ENCODE measurements around the gene GTF2H4. TPM values are rescaled to one million over a fixed set of nuclear protein-coding genes. Genes with fewer than 3 reads are reported as not detected.

The GTF2H4 gene
- total and polyA plus RNA-seq, 5 donors = 10.6 to 29.7 (median 14.1) TPM

Small RNA genes lying within 50 kb of the gene (microRNA-seq; reads per million reads assigned to microRNA genes)
- gene MIR4640 = 0.54 to 2.1 reads per million in 2 donors

Other genes with a start within 250 kb of the GTF2H4 start
- 10 to 100 TPM; 18.2 to 23.4 (median 20.4) TPM for gene DHX16, start 235.2 kb upstream of the GTF2H4 start, total RNA-seq
- 17.0 TPM for gene DHX16, start 235.2 kb upstream of the GTF2H4 start, polyA plus RNA-seq
- 10 to 100 TPM; 21.8 to 33.9 (median 23.5) TPM for gene PPP1R18, start 221.6 kb upstream of the GTF2H4 start, total RNA-seq
- gene PPP1R18, start 221.6 kb upstream of the GTF2H4 start, polyA plus RNA-seq = 23.1 TPM
- 1 to 10 TPM; 2.5 to 5.8 (median 5.0) TPM for gene NRM, start 217.2 kb upstream of the GTF2H4 start, total RNA-seq
- gene NRM, start 217.2 kb upstream of the GTF2H4 start, polyA plus RNA-seq = 5.3 TPM
- 10 to 100 TPM; 20.7 to 26.6 (median 24.2) TPM for gene MDC1, start 190.9 kb upstream of the GTF2H4 start, total RNA-seq
- 11.1 TPM for gene MDC1, start 190.9 kb upstream of the GTF2H4 start, polyA plus RNA-seq
- gene TUBB, start 187.9 kb upstream of the GTF2H4 start, total RNA-seq = 100 to 1,000 TPM; 130 to 250 (median 200) TPM
- gene TUBB, start 187.9 kb upstream of the GTF2H4 start, polyA plus RNA-seq = 170 TPM
- 100 to 1,000 TPM; 180 to 208 (median 199) TPM for gene FLOT1, start 165.5 kb upstream of the GTF2H4 start, total RNA-seq
- 264 TPM for gene FLOT1, start 165.5 kb upstream of the GTF2H4 start, polyA plus RNA-seq
- 10 to 100 TPM; 22.4 to 60.2 (median 34.1) TPM for gene IER3, start 163.7 kb upstream of the GTF2H4 start, total RNA-seq
- 63.6 TPM for gene IER3, start 163.7 kb upstream of the GTF2H4 start, polyA plus RNA-seq
- gene DDR1, start 23.7 kb upstream of the GTF2H4 start, total RNA-seq = 100 to 1,000 TPM in 2 of 4 donors, 10 to 100 TPM in 2; 96.2 to 120 (median 100) TPM
- 46.9 TPM for gene DDR1, start 23.7 kb upstream of the GTF2H4 start, polyA plus RNA-seq
- gene VARS2, start 6.0 kb downstream of the GTF2H4 start, total RNA-seq = 10 to 100 TPM; 14.8 to 20.8 (median 16.9) TPM
- gene VARS2, start 6.0 kb downstream of the GTF2H4 start, polyA plus RNA-seq = 14.2 TPM
- gene SFTA2, start 24.0 kb downstream of the GTF2H4 start, total RNA-seq = under 1 TPM in 1 of 4 donors, not detected in 3; 0.45 TPM
- gene SFTA2, start 24.0 kb downstream of the GTF2H4 start, polyA plus RNA-seq = not detected
- gene MUCL3, start 32.8 kb downstream of the GTF2H4 start, total RNA-seq = not detected
- gene MUCL3, start 32.8 kb downstream of the GTF2H4 start, polyA plus RNA-seq = not detected
- not detected for gene MUC21, start 75.5 kb downstream of the GTF2H4 start, total RNA-seq
- gene MUC21, start 75.5 kb downstream of the GTF2H4 start, polyA plus RNA-seq = 0.07 TPM
- under 1 TPM in 3 of 4 donors, not detected in 1; 0.06 to 0.14 (median 0.06) TPM for gene MUC22, start 102.3 kb downstream of the GTF2H4 start, total RNA-seq
- 0.14 TPM for gene MUC22, start 102.3 kb downstream of the GTF2H4 start, polyA plus RNA-seq
- gene C6orf15, start 204.4 kb downstream of the GTF2H4 start, total RNA-seq = not detected
- not detected for gene C6orf15, start 204.4 kb downstream of the GTF2H4 start, polyA plus RNA-seq
- 1 to 10 TPM; 1.4 to 4.5 (median 4.4) TPM for gene PSORS1C1, start 206.6 kb downstream of the GTF2H4 start, total RNA-seq
- 6.5 TPM for gene PSORS1C1, start 206.6 kb downstream of the GTF2H4 start, polyA plus RNA-seq
- under 1 TPM in 2 of 4 donors, not detected in 2; 0.14 to 0.17 TPM for gene CDSN, start 212.2 kb downstream of the GTF2H4 start, total RNA-seq
- 0.11 TPM for gene CDSN, start 212.2 kb downstream of the GTF2H4 start, polyA plus RNA-seq
- not detected for gene PSORS1C2, start 230.9 kb downstream of the GTF2H4 start, total RNA-seq
- gene PSORS1C2, start 230.9 kb downstream of the GTF2H4 start, polyA plus RNA-seq = not detected
- gene CCHCR1, start 249.6 kb downstream of the GTF2H4 start, total RNA-seq = 10 to 100 TPM; 10.8 to 16.7 (median 12.9) TPM
- gene CCHCR1, start 249.6 kb downstream of the GTF2H4 start, polyA plus RNA-seq = 9.6 TPM